Neutrophil (primary cell): Measurements from ENCODE around the gene PAK4.

Experiments used
- H3K27ac ChIP-seq: fragments of 200-600 bp; sonication (generic); 2 replicates; pipeline ENCODE4 v1.5.1; 2016; ENCODE audit warnings: mild to moderate bottlenecking, moderate library complexity
- H3K27me3 ChIP-seq: fragments of 200-600 bp; sonication (generic); 2 replicates; pipeline ENCODE4 v1.6.0; 2016; ENCODE audit warnings: mild to moderate bottlenecking
- H3K36me3 ChIP-seq: fragments of 200-600 bp; sonication (generic); 2 replicates; pipeline ENCODE4 v1.5.1; 2017
- H3K4me1 ChIP-seq, 2 experiments: fragments of 200-600 bp in 1 of 2; sonication (generic) in 1 of 2; 1 replicate in 1 of 2; 2 replicates in 1 of 2; pipeline versions ENCODE4 v1.5.1 to v1.6.1; 2013 to 2016; ENCODE audit warnings: low read depth in 1 of 2, low read length in 1 of 2, mild to moderate bottlenecking in 1 of 2, moderate library complexity in 1 of 2; ENCODE audit not compliant: control insufficient read depth in 1 of 2, insufficient read depth in 1 of 2
- H3K4me3 ChIP-seq, 2 experiments: fragments of 200-600 bp in 1 of 2; sonication (generic) in 1 of 2; 1 replicate in 1 of 2; 2 replicates in 1 of 2; pipeline ENCODE4 v1.5.1; 2013 to 2016; ENCODE audit warnings: low read depth in 1 of 2, low read length in 1 of 2, mild to moderate bottlenecking in 1 of 2, moderate library complexity in 1 of 2
- H3K9me3 ChIP-seq: fragments of 200-600 bp; sonication (generic); 2 replicates; pipeline ENCODE4 v1.5.1; 2016
- TF ChIP-seq, protein P1 (sequence below): fragments of 200-600 bp; sonication (generic); IDR thresholded peaks from 2 replicates; pipeline ENCODE4 v1.5.1; 2016; ENCODE audit warnings: antibody characterized with exemption

PAK4 gene

DNA sequence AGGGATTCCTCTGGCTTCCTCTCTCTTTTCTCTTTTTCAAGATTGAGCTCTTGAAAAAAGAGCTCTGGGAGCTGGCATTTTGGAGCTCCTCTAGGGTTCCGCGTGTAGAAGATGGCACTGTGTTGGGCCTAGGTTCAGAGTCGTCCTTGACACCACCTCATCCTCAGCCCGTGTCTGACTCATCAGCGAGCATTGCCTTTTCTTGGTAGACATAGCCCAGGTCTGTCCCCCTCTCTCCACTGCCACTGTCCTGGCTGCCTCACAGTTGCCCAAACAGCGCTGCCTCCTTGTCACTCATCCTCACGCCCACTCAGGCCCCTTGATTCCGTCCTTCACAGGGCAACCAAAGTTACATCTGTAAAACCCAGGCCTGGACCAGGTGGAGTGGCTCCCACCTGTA lies 24.6 kb downstream of the PAK4 start:
- no peak overlapping the region for H3K27ac ChIP-seq
- no peaks in the 10 kb centered on the region for H3K36me3 ChIP-seq
- H3K9me3 ChIP-seq: no peaks in the 10 kb centered on the region
- peaks cover 0 to 3% of the 10 kb centered on the region in 2 experiments for H3K4me1 ChIP-seq
- TF ChIP-seq, protein P1, sequence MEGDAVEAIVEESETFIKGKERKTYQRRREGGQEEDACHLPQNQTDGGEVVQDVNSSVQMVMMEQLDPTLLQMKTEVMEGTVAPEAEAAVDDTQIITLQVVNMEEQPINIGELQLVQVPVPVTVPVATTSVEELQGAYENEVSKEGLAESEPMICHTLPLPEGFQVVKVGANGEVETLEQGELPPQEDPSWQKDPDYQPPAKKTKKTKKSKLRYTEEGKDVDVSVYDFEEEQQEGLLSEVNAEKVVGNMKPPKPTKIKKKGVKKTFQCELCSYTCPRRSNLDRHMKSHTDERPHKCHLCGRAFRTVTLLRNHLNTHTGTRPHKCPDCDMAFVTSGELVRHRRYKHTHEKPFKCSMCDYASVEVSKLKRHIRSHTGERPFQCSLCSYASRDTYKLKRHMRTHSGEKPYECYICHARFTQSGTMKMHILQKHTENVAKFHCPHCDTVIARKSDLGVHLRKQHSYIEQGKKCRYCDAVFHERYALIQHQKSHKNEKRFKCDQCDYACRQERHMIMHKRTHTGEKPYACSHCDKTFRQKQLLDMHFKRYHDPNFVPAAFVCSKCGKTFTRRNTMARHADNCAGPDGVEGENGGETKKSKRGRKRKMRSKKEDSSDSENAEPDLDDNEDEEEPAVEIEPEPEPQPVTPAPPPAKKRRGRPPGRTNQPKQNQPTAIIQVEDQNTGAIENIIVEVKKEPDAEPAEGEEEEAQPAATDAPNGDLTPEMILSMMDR: no peak
- H3K27me3 ChIP-seq: no peaks in the 10 kb centered on the region
- H3K4me3 ChIP-seq: no peak overlapping the region

DNA sequence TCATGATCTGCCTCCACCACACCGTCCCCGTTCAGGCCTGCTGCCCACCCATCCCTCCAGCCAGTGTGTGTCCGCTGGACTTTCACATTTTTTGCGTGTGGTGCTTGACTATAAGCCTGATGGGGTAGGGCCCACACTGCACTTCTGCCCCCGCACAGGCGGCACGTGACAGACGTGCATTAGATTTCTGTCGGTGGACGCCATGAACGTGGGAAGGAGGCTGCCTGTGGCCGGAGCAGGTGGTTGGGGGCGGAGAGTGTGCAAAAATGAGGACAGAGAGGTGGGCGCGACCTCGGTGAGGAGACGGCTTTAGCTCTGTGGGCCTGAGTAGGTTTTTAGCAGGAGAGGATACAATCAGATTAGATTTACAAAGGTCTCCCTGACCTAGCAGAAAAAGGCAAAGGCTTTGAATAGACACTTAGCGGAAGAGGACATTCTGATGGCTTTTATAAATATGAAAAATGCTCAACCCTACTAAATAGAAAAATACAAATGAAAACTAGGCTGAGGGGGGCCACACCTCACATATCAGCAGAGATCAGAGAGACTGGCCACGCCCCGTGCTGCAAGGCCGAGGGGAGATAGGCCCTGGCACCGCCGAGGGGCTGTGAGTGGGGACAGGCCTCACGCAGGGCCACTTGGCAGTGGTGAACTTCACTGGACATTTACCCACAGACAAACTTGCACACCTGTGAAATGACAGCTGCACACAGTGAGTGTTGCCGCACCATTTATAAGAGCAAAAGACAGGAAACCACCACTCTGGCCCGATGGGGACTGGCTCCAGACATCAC lies 25.4 kb downstream of the PAK4 start:
- H3K27ac ChIP-seq: no peak overlapping the region
- H3K36me3 ChIP-seq: no peaks in the 10 kb centered on the region
- H3K4me1 ChIP-seq: no peaks in the 10 kb centered on the region
- no peaks in the 10 kb centered on the region for H3K9me3 ChIP-seq
- H3K27me3 ChIP-seq: no peaks in the 10 kb centered on the region
- TF ChIP-seq, protein P1: no peak
- H3K4me3 ChIP-seq: no peak overlapping the region

DNA sequence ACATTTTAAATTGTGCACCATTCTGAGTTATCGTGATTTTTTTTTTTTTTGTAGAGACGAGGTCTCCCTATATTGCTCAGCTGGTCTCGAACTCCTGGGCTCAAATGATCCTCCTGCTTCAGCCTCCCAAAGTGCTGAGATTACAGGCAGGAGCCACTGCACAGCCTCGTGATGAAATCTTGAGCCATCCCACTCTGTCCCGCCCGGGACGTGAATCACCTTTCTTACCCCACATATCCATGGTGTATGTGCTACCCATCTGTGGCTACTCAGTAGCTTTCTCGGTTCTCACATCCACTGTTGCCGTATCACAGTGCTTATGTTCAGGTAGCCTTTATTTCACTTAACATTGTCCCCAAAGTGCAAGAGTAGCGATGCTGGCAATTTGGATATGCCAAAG lies 26.5 kb downstream of the PAK4 start:
- TF ChIP-seq, protein P1: no peak
- no peak overlapping the region for H3K27ac ChIP-seq

DNA sequence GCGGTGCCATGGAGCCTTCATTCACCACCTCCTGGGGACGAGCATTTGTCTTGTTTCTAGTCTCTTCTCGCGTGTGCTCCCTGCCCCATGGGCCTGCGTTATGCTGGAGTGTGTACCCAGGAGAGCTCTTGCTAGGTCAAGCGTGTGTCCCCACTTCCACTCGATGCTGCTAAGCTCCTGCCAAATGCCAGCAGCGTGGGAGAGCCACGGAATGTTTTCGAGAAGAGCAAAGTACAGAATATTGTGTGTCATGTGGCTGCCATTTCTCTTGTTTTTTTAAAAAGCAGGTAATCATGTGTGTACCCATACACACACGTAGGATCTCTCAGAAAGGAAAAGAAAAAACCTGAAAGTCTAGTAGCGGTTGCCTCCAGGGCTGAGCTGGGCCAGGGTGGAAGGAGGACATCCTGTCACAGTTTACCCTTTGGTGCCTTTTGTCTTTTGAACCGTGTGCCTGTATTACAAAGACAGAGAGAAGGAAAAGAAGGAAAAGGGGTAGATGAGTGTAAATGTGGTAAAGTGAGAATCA lies 28.6 kb downstream of the PAK4 start:
- H3K4me1 ChIP-seq: no peaks in the 10 kb centered on the region
- no peaks in the 10 kb centered on the region for H3K27me3 ChIP-seq
- TF ChIP-seq, protein P1: no peak
- no peaks in the 10 kb centered on the region for H3K36me3 ChIP-seq
- H3K27ac ChIP-seq: no peak overlapping the region
- no peak overlapping the region for H3K4me3 ChIP-seq
- no peaks in the 10 kb centered on the region for H3K9me3 ChIP-seq

More for the DNA sequence above, 26.5 kb downstream of the PAK4 start:
- no peaks in the 10 kb centered on the region for H3K36me3 ChIP-seq
- no peaks in the 10 kb centered on the region for H3K27me3 ChIP-seq
- H3K4me1 ChIP-seq: no peaks in the 10 kb centered on the region
- no peak overlapping the region for H3K4me3 ChIP-seq
- no peaks in the 10 kb centered on the region for H3K9me3 ChIP-seq

DNA sequence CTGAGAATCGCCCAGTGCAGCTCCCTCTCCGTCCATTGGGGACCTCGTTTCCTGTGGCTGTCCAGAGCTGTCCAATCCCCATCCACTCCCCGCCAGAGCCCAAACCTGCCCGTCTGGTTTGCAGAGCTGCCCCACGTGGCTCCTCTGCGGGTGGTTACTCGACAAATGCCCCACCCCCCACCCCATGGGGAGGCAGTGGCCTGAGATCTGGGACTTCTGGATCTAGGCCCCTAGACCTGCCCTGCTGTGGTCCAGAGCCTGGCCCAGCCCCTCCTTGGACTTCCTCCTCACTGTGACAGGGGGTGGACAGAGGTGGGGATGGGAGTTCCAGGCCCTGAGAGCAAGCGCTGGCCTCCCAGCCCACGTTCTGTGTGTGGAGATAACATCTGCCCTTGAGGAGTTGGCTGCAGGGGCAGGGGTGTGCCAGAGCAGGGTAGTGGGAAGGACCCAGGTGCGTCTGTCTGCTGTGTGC lies 29.1 kb downstream of the PAK4 start:
- Histone ChIP-seq H3K27me3 (no peaks in the 10 kb centered on the region), H3K4me3 (no peak overlapping the region), H3K9me3 (no peaks in the 10 kb centered on the region), H3K4me1 (no peaks in the 10 kb centered on the region), H3K27ac (no peak overlapping the region), H3K36me3 (no peaks in the 10 kb centered on the region)
- TF ChIP-seq, protein P1: no peak
